Superior temporal gyrus (tissue), 1 donor: ENCODE measurements around the gene CCDC83.

ENCODE experiments used
- DNase-seq: peaks from one replicate; pipeline ENCODE4 v3.0.0-alpha.2; 2016; ENCODE audit errors: extremely low spot score

The CCDC83 gene

GRCh38 chr11:85855341-85855656, at the start of gene CCDC83:
CCDC83 (plus strand) TSS chr11:85855383; CDS start chr11:85865124, 9,741 bp downstream.
- no peak for DNase-seq

- DNase-seq: no peak
Measured at GRCh38 chr11:85805387-85805786, 49.8 kb upstream of the CCDC83 start.

DNA sequence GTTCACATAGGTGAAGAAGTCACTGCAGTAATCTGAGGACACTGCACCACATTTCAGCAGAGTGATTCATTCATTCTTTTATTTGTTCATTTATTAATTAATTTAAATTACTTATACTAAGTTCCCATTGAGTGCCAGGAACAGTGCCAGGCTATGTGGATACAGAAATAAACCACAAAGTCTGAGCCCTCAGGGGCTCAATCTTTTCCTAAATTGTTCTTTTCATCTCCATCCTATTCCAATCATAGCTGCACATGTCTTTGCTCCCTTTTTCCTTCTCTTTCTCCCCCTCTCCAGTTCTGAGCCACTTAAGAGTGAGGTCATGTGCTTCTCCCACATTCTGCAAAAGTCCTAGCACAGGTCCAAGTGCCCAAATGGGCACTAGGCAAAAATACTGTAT, 49.2 kb upstream of the CCDC83 start:
- DNase-seq: no peak

DNA sequence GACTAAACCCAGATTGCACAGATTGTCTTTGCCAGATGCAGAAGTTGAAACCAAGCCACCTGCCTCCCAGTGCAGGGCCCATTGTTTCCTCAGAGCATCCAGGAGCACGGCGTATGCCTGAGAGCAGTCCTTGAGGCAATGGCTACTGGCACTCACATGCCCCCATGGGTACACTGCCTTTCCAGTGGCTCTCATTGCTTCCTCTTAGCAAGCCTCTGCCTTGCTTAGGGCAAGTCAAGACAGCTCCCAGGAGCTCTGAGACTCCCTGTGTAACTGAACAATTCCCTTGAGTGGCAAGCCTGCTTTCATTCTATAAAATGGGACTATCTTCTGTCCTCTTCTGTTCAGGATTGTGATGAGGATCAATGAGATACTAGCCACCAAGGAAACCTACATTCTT, 48.3 kb upstream of the CCDC83 start:
- no peak for DNase-seq

- DNase-seq: peak; percentile 44
Measured at GRCh38 chr11:85809191-85809590, 46.0 kb upstream of the CCDC83 start.

DNA sequence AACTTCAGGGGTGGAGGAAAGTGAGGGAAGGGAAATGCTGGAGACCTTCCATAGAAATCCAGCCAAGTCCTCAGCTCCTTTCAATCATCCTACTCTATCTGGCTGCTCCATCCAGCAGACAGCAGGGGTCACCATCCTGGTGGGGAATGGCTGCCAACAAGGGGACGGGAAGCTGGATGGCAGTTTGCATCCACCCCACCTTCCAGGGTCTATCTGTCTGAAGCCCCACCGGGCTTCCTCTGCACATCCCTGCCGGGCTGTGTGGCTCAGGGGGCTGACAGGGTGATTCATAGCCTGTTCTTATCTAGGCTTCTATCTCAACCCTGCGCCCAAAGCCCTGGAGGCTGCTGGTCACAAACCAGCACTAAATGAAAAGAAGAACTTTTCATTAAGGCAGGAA, 45.3 kb upstream of the CCDC83 start:
- DNase-seq: peak; percentile 52

GRCh38 chr11:85810521-85810870, 44.7 kb upstream of the CCDC83 start:
- peak; percentile 40 for DNase-seq

DNA sequence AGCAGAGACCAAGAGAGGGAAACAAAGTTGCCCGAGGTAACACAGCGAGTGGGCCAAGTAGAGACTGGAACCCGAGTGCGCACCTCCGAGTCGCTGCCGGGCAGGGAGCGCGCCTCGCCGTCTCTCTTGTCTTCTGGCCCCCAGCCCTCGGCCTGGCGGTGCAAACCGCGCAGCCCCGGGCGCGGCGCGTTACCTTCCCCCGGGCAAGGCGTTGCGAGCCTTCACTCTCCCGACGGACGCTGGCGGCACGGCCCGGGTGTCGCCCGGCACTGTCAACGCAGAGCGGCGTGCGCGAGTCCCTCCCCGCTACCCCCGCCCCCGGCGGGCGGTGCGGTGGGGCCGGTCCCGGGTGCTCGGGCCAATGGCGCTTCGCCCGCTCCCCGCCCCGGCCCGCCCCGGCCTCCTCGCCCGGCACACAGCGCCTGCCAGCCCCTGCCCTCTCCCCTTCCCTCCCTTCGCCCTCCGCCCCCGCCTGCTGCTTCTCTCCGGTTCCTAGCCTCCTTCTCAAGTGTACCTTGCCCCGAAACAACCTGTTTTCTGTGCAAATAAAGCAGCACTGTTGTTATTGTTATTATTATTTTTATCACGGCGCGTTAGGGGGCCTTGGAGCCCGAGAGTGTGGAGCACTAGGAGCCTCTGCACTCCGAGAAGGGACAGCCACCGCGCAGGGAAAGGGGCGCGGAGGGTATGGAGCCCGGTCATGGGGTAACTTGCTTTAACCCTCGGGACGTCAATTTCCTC, 44.1 kb upstream of the CCDC83 start, which contains the start of gene SYTL2:
TSS of gene SYTL2 (minus strand) at position 271 of the 741 bp plus-strand sequence. CDS start 53,416 bp downstream, outside the sequence.
- peak; percentile 76 for DNase-seq

DNA sequence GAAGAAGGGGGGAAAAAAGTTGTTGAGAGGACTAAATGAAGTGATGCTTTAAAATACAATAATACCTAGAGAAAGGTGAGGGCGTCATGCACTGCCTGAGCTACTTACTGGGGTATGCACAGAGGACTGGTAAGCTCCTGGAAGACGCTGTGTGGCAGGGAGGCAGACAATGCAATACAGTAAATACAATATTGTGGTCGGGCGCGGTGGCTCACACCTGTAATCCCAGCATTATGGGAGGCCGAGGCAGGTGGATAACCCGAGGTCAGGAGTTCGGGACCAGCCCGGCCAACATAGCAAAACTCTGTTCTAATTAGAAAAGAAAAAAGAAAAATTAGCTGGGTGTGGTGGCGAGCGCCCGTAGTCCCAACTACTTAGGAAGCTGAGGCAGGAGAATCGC, 43.6 kb upstream of the CCDC83 start:
- no peak for DNase-seq

- DNase-seq: no peak
Measured at GRCh38 chr11:85813721-85814120, 41.5 kb upstream of the CCDC83 start.

GRCh38 chr11:85815186-85815931, 39.8 kb upstream of the CCDC83 start:
- DNase-seq: no peak

DNA sequence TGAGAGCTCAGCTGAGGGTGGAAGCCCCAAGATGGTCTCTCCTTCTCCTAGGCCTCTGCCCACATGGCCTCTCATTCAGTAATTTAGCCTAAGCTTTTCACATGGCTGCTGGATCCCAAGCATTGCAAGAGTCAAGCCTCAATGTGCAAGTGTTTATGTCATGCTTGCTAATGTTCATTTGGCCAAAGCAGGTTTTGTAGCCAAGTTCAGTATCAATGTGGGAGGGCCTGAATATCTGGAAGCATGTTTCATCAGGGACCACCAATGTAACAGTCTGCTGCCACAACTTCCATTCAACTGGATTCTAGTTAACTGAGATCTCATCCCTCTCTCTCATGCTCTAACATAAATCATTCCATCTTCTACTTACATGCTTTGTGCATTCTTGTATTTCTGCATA, 35.7 kb upstream of the CCDC83 start:
- DNase-seq: no peak

GRCh38 chr11:85821636-85822035, 33.5 kb upstream of the CCDC83 start:
- no peak for DNase-seq

- DNase-seq: no peak
Measured at GRCh38 chr11:85822814-85823213, 32.4 kb upstream of the CCDC83 start.

DNA sequence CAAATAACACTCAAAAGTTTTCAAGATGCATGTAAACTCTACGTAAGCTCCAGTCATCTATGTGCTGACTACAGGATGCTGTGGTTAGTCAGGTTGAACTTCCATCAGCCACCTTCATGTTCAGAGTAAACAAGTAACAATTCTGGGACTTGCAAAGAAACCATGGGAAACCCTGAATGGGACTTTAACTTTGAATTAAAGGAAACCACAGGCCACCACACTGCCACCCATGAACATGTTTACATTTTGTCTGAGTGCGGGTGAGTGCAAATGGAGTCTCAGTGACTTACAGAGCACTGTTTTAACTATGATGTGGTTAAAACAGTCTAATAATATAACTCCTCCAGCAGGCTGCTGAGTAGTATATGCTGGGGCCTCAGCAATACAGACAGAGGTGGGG, 31.4 kb upstream of the CCDC83 start:
- no peak for DNase-seq

DNA sequence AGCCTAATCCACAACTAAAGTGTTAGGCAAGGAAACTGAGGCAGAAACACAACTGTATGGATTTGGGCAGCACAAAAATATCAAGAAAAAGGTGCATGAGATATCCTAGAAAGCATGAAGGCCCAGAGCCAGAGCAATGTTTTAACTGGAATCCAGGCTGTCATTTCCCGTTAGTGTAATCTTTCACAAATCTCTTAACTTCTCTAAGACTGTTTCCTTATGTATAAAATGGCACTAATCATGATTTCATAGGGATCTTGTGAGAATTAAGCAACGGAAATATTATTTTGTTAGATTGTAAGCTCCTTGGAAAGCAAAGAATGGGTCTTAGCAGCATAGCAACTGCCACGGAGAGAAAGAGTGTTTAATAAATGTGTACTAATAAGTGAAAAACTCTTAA, 29.6 kb upstream of the CCDC83 start:
- DNase-seq: no peak

DNA sequence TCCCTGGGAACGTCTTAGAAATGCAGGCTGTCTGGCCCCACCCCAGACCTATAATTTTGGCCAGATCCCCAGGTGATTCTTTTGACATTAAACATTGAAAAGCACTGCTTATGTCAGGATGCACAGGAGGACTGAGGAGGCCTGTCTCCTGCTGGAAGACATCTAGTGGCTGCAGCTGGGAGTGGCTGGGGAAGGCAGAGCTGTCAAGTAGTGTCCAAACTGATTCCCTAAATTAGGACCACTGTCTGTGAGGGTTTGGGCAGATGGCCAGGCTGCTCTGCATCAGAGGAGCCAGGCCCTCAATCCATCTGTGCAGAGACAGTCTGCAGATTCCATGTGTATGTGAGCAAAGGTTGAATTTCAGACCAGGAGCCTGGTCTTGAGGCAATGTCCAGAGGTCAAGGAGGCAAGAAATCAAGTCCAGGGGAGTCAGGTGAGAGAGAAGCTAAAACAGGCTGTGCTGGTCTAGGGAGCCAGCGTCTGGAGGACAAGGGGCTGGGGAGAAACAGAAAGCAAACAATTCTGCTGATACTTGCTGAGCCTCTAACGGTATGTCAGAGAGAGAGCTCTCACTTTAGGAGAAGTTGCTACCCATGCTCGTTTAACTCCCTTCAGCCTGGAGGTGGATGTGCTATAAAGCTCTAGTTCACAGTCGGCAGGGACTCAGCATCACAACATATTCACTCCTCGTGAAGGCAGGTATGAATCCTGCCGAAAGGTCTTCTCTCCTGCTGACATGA, 28.9 kb upstream of the CCDC83 start:
- peak; percentile 50 for DNase-seq

GRCh38 chr11:85827748-85828639, 27.2 kb upstream of the CCDC83 start:
- no peak for DNase-seq

DNA sequence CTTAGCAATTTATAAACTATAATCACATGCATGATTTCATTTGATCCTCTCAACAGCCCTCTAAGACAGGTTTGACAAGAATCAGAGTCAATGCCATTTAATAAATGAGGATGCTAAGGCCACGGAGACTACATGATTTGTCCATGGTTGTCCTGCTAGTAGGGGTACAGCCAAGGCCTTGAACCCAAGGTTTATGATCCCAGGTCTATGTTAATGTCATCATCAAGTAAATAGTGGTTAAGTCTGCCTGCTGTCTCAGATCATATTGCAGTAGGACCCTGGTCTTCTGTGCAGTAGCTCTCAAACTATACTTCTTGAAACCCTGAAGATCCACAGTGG, 26.6 kb upstream of the CCDC83 start:
- DNase-seq: no peak

DNA sequence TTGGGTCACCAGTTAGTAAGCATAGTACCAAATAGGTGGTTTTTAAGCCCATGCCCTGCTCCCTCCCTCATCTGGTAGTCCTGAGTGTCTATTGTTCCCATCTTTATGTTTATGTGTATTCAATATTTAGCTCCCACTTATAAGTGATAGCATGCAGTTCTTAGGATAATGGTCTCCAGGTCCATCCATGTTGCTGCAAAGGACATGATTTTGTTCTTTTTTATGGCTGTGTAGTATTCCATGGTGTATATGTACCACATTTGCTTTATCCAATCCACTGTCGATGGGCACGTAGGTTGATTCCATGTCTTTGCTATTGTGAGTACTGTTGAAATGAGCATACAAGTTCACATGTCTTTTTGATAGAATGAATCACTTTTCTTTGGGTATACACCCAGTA, 26.0 kb upstream of the CCDC83 start:
- no peak for DNase-seq

- DNase-seq: no peak
Measured at GRCh38 chr11:85831050-85831449, 24.1 kb upstream of the CCDC83 start.

GRCh38 chr11:85835263-85835662, 19.9 kb upstream of the CCDC83 start:
- no peak for DNase-seq
